ENCODE data around the gene FAM107A. TPM values are rescaled to one million over a fixed set of nuclear protein-coding genes. Genes with fewer than 3 reads are reported as not detected.

Gene FAM107A
- total and polyA plus RNA-seq, 9 of the 15 experiments (the other 6 are each of a cell fraction or from before 2014, with no cell fraction given) = 0.07 TPM; not detected in 8

GRCh38 chr3:58622436-58622835 lies 45.2 kb upstream of the FAM107A start:
- ChIA-PET CTCF (ENCODE audit: low intra/inter-chr PET ratio) (no interaction called here), POLR2A (no interaction called here)
- ATAC-seq = no peak
- intact Hi-C loops (cut with micrococcal nuclease) (no loop called here), in situ Hi-C loops (cut with MboI) (no loop called here)
- Histone ChIP-seq H3K27me3 (ENCODE audit: control insufficient read depth in 2 of 2, insufficient read depth in 2 of 2, low read length in 2 of 2) (peaks cover 0 to 52% of the 10 kb centered on the region in 2 experiments; a peak in 3 of 5 replicates), H3K9ac (ENCODE audit: insufficient read depth in 1 of 2, low read depth in 2 of 2, low read length in 2 of 2) (no peak overlapping the region), H3K4me1 (replicated peaks in 1 of 2; ENCODE audit: control insufficient read depth in 2 of 2, insufficient read depth in 2 of 2, low read length in 2 of 2) (no peaks in the 10 kb centered on the region; a peak in 1 of 5 replicates), H4K20me1 (replicated peaks; ENCODE audit: control insufficient read depth, insufficient read depth, low read length) (no peaks in the 10 kb centered on the region; the same call in 1 of the 2 replicates), H3K9me3 (replicated peaks; ENCODE audit: control insufficient read depth, insufficient read depth, low read depth, low read length) (no peaks in the 10 kb centered on the region), H3K4me3 (no peak overlapping the region), H3K4me2 (ENCODE audit: insufficient read depth, low read length) (no peak overlapping the region), H2AFZ (ENCODE audit: low read depth, low read length) (no peak overlapping the region), H3K27ac (ENCODE audit: extremely low read depth, low read depth, low read length) (no peak overlapping the region), H3K9me1 (ENCODE audit: control insufficient read depth, insufficient read depth, low read length) (no peaks in the 10 kb centered on the region), H3K36me3 (ENCODE audit: control insufficient read depth, insufficient read depth, low read length) (no peaks in the 10 kb centered on the region), H3K79me2 (ENCODE audit: control insufficient read depth, insufficient read depth, low read length) (no peaks in the 10 kb centered on the region)
- no peak for FAIRE-seq
- WGBS (ENCODE audit: insufficient coverage, low coverage, missing lambda C conversion rate) = 0% methylated on average over 4 of the region's 4 CpGs
- no peak for DNase-seq (ENCODE audit: extremely low read depth in 1 of 4, low spot score in 3 of 4)
- TF ChIP-seq RFX5 (IDR thresholded peaks at IDR 0.05; ENCODE audit: low read depth, low read length) = no peak
- no peak for TF ChIP-seq HMG20B (CRISPR knock-in tag; IDR thresholded peaks at IDR 0.05)
- no peak for TF ChIP-seq SMARCA4 (IDR thresholded peaks at IDR 0.05)
- no peak for TF ChIP-seq MLLT1 (IDR thresholded peaks at IDR 0.05)
- TF ChIP-seq, protein P1, sequence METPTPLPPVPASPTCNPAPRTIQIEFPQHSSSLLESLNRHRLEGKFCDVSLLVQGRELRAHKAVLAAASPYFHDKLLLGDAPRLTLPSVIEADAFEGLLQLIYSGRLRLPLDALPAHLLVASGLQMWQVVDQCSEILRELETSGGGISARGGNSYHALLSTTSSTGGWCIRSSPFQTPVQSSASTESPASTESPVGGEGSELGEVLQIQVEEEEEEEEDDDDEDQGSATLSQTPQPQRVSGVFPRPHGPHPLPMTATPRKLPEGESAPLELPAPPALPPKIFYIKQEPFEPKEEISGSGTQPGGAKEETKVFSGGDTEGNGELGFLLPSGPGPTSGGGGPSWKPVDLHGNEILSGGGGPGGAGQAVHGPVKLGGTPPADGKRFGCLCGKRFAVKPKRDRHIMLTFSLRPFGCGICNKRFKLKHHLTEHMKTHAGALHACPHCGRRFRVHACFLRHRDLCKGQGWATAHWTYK (CRISPR knock-in tag; IDR thresholded peaks at IDR 0.05) = no peak
- TF ChIP-seq MYC (IDR thresholded peaks at IDR 0.05; ENCODE audit: low read depth, low read length) = no peak
- no peak for TF ChIP-seq MYC (CRISPR knock-in tag; IDR thresholded peaks at IDR 0.05; ENCODE audit: borderline replicate concordance, low read depth)
- no peak for TF ChIP-seq ATF4 (CRISPR knock-in tag; IDR thresholded peaks at IDR 0.05)
- no TSS peak for BruUV-seq (replicated peaks)
